Stimulated activated CD8-positive, alpha-beta memory T cell treated with anti-CD3 and anti-CD28 coated beads, Interleukin-7, amount 100 ng/mL, for 4 hours (primary cell): ENCODE data around the gene CBX4.

Experiments used
- DNase-seq, 2 donors: peaks; one replicate each; pipeline ENCODE4 v3.0.0-alpha.2; 2020; ENCODE audit warnings: low read depth in 2 of 2

The CBX4 gene

GRCh38 chr17:79788989-79789942 lies 50.0 kb downstream of the CBX4 start:
- no peak for DNase-seq

- no peak for DNase-seq
These were observed 50.8 kb downstream of the CBX4 start for GRCh38 chr17:79788455-79788854.

DNA sequence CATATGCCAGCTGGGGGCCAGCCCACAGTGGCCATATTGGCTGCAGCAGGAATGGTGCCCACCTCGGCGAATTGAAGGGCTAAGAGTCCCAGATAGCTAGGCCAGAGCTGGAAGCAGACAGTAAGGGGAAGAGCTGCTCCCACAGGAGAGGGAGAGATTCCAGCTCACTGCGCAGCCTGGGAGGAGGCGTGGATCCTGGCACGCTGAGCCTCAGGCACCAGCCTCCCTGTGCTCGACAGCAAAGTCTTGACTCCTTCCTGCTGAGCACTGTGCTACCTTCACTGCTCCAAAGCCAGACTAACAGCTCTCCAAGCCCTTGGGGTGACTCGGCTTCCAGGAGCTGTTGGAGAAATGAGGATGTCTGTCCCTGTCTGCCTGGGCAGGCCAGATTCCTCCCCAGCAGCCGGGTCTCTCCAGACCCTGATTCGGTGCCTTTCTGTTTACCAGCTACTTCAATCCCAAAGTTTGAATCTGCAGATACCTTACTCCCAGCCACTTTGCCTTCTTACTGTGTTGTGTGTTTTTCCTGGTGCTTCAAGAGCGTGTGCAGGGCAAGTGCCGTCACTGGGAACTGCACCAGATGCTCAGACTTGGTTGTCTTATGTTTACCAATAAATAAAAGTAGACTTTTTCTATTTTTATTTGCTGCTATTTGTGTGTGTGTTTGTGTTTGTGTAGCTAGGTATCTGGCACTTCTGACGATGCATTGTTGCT lies 52.2 kb downstream of the CBX4 start:
- DNase-seq = no peak

DNA sequence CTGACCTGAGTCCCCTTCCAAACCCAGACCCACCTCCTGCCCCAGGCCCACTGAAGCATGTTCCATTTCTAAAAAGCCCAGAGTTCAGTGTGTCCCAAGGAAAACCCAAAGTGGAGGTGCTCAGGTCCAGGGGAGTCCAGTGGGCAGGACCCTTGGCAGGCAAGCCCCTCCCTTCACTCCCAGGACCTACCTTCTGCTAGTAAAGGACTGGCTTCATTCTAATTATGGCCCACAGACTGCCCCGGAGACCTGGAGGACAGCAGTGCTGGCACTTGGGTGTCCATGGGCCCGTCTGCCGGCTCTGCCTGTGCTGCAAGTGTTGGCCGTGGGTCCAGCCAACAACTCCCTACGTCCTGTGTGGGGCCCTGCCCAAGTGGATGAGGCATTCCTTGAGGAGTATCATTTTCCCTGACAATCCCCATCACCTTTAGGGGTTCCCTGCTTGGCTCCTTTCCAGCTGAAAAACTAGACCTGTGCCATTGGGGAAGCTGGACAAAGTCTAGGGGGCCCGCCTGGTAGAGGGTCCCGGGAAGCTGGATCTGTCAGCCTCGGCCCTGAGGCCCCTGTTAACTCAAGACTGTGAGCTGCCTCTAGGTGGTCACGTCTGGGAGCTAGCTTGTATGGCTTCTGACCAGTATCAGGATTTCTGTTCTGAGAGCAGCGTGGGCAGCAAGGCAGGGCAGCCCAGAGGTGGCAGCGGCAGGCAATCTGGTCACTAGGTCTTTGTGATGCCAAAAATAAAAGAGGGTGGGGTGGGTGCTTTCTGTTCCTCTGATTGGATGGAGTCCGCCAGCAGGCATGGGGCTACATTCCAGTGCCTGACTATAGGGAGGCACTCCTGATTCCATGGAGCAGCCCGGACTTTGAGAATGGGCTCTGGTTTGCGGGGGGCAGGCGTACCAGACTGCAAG lies 53.1 kb downstream of the CBX4 start:
- no peak for DNase-seq

GRCh38 chr17:79785017-79785899 lies 54.0 kb downstream of the CBX4 start:
- no peak for DNase-seq

DNA sequence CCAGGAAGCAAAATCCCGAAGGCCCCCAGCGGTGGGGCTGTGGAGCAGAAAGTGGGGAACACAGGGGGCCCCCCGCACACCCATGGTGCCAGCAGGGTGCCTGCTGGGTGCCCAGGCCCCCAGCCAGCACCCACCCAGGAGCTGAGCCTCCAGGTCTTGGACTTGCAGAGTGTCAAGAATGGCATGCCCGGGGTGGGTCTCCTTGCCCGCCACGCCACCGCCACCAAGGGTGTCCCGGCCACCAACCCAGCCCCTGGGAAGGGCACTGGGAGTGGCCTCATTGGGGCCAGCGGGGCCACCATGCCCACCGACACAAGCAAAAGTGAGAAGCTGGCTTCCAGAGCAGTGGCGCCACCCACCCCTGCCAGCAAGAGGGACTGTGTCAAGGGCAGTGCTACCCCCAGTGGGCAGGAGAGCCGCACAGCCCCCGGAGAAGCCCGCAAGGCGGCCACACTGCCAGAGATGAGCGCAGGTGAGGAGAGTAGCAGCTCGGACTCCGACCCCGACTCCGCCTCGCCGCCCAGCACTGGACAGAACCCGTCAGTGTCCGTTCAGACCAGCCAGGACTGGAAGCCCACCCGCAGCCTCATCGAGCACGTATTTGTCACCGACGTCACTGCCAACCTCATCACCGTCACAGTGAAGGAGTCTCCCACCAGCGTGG lies 54.8 kb downstream of the CBX4 start:
- no peak for DNase-seq

DNA sequence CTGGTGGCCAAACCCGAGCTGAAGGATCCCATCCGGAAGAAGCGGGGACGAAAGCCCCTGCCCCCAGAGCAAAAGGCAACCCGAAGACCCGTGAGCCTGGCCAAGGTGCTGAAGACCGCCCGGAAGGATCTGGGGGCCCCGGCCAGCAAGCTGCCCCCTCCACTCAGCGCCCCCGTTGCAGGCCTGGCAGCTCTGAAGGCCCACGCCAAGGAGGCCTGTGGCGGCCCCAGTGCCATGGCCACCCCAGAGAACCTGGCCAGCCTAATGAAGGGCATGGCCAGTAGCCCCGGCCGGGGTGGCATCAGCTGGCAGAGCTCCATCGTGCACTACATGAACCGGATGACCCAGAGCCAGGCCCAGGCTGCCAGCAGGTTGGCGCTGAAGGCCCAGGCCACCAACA lies 55.3 kb downstream of the CBX4 start:
- DNase-seq = no peak
